Testis (tissue), 5 donors: Measurements from ENCODE around the gene SSRP1. TPM values are rescaled to one million over a fixed set of nuclear protein-coding genes. Genes with fewer than 3 reads are reported as not detected.

Experiments
- DNase-seq: peaks from one replicate; pipeline ENCODE4 v3.0.0-alpha.2; 2019
- H3K27ac ChIP-seq, 2 donors: fragments of 200-600 bp; sonication (generic); one replicate each; pipeline ENCODE4 v1.5.1; 2019
- H3K27me3 ChIP-seq: fragments of 200-600 bp; sonication (generic); one replicate; pipeline ENCODE4 v1.5.1; 2019
- H3K36me3 ChIP-seq: fragments of 200-600 bp; sonication (generic); one replicate; pipeline ENCODE4 v1.5.1; 2017; ENCODE audit warnings: low read depth; ENCODE audit errors: missing control alignments
- H3K4me1 ChIP-seq: fragments of 200-600 bp; sonication (generic); one replicate; pipeline ENCODE4 v1.5.1; 2019
- H3K4me3 ChIP-seq, 2 donors: fragments of 200-600 bp; sonication (generic); one replicate each; pipeline ENCODE4 v1.5.1; 2017 to 2019
- H3K9me3 ChIP-seq: fragments of 200-600 bp; sonication (generic); one replicate; pipeline ENCODE4 v1.5.1; 2017
- CTCF ChIP-seq, 3 experiments: fragments of 450-650 bp in 2 of 3; fragments of 200-600 bp in 1 of 3; sonication (generic) in 1 of 3; IDR thresholded peaks; one replicate each; pipeline ENCODE4 v1.5.1; 2016 to 2019; ENCODE audit warnings: antibody characterized with exemption in 3 of 3, mild to moderate bottlenecking in 2 of 3, moderate library complexity in 1 of 3
- POLR2A ChIP-seq: fragments of 450-650 bp; IDR thresholded peaks from one replicate; pipeline ENCODE4 v1.6.1; 2017; ENCODE audit warnings: antibody characterized with exemption, mild to moderate bottlenecking, moderate library complexity
- WGBS, 2 donors: methylation state at CpG; one replicate each; pipeline ENCODE4 v1.1.5; 2018; 5-methylcytosine and 5-hydroxymethylcytosine counted together
- intact Hi-C: fragments of 100-400 bp; cut with DNase I; formaldehyde crosslinking; loops from one replicate; pipeline ENCODE4 v1.15.1; 2023; ENCODE audit warnings: low total_unique reads
- long read RNA-seq, 2 donors: transcript quantifications; one replicate each; lab custom pipeline, GENCODE V29; 2026
- polyA plus RNA-seq: library from polyadenylated mRNA; stranded (reverse); fragments of 350-450 nt; fragmentation: Illumina TruSeq; extraction: RNeasy Lipid Tissue Mini Kit (QIAGEN cat#74804); gene quantifications from one replicate; pipeline ENCODE4 v1.2.3, GENCODE V29; 2014; ENCODE audit warnings: low read depth, low replicate concordance; ENCODE audit not compliant: insufficient read depth
- total RNA-seq, 2 donors: library from RNA; depleted of rRNA; stranded (reverse); fragments of >200 nt; gene quantifications; one replicate each; pipeline ENCODE4 v1.2.3, GENCODE V29; 2016

The SSRP1 gene
- 100 to 1,000 TPM in 1 of 2 donors, 10 to 100 TPM in 1; 89.1 to 111 TPM for total RNA-seq
- 104 TPM for polyA plus RNA-seq
- long read RNA-seq, donor 1, transcript SSRP1-201 (17 exons, 2,819 nt): major isoform, 8 of 164 reads
- long read RNA-seq, donor 1, partial matches to known transcripts: 156 of 164 reads
- long read RNA-seq, donor 1, other reads (novel, unspliced or antisense): 0 of 164 reads
- long read RNA-seq, donor 2, partial matches to known transcripts: 35 of 37 reads
- long read RNA-seq, donor 2, other reads (novel, unspliced or antisense): 0 of 37 reads

- WGBS, 2 donors: 0% methylated on average over 5 to 66 of the region's 69 CpGs
- peaks cover 9% of the 10 kb centered on the region for H3K4me1 ChIP-seq
- no peaks in the 10 kb centered on the region for H3K36me3 ChIP-seq
- H3K4me3 ChIP-seq: peak within 1 kb of the TSS; percentile 81 to 97
- H3K27me3 ChIP-seq: no peaks in the 10 kb centered on the region
- no peak for TF ChIP-seq POLR2A
- TF ChIP-seq CTCF (IDR thresholded peaks at IDR 0.05): no peak
- no peaks in the 10 kb centered on the region for H3K9me3 ChIP-seq
- DNase-seq: peak; percentile 93
- peak within 1 kb of the TSS; percentile 87 to 91 for H3K27ac ChIP-seq
- intact Hi-C loops: no loop called here
Measured at GRCh38 chr11:57335343-57336110, at the start of gene SSRP1. SSRP1 (minus strand) TSS chr11:57335892; CDS start chr11:57335121, 771 bp downstream.

GRCh38 chr11:57380975-57381374, 45.3 kb upstream of the SSRP1 start, which contains the start of gene PRG3:
PRG3 (minus strand) TSS chr11:57381150; CDS start chr11:57380708, 442 bp downstream.
- Histone ChIP-seq H3K9me3 (no peaks in the 10 kb centered on the region), H3K27ac (no peak within 1 kb of the TSS), H3K4me3 (no peak within 1 kb of the TSS), H3K27me3 (no peaks in the 10 kb centered on the region), H3K4me1 (no peaks in the 10 kb centered on the region), H3K36me3 (no peaks in the 10 kb centered on the region)
- TF ChIP-seq POLR2A (no peak), CTCF (IDR thresholded peaks at IDR 0.05) (no peak)
- WGBS, 2 donors: 81 to 83% methylated on average over 2 of the region's 2 CpGs
- intact Hi-C loops: no loop called here
- DNase-seq: no peak

- H3K4me1 ChIP-seq: no peaks in the 10 kb centered on the region
Measured at GRCh38 chr11:57379732-57380131, 44.0 kb upstream of the SSRP1 start.

GRCh38 chr11:57378186-57378585, 42.5 kb upstream of the SSRP1 start:
- intact Hi-C loops: no loop called here
- TF ChIP-seq POLR2A (no peak), CTCF (IDR thresholded peaks at IDR 0.05) (no peak)

More at GRCh38 chr11:57379732-57380131, 44.0 kb upstream of the SSRP1 start:
- intact Hi-C loops: no loop called here
- H3K27me3 ChIP-seq: no peaks in the 10 kb centered on the region
- H3K4me3 ChIP-seq: no peak overlapping the region
- no peak overlapping the region for H3K27ac ChIP-seq
- H3K9me3 ChIP-seq: no peaks in the 10 kb centered on the region
- peak; percentile 30 for DNase-seq
- TF ChIP-seq POLR2A: no peak
- TF ChIP-seq CTCF (IDR thresholded peaks at IDR 0.05): no peak
- 24 to 30% methylated on average over 7 to 9 of the region's 10 CpGs for WGBS, 2 donors
- no peaks in the 10 kb centered on the region for H3K36me3 ChIP-seq

More at GRCh38 chr11:57378186-57378585, 42.5 kb upstream of the SSRP1 start:
- Histone ChIP-seq H3K27me3 (no peaks in the 10 kb centered on the region), H3K9me3 (no peaks in the 10 kb centered on the region), H3K4me3 (no peak overlapping the region), H3K36me3 (no peaks in the 10 kb centered on the region), H3K4me1 (no peaks in the 10 kb centered on the region), H3K27ac (no peak overlapping the region)
- DNase-seq: no peak
